Natural killer cell treated with Interleukin-12 subunit alpha and Interleukin-12 subunit beta and Interleukin-15 and Interleukin-18, amount 100 ng/mL, for 72 hours (primary cell): Measurements from ENCODE around the gene ITGA7. TPM values are rescaled to one million over a fixed set of nuclear protein-coding genes. Genes with fewer than 3 reads are reported as not detected.

Experiments used
- ATAC-seq, 2 donors: fragments of 150-1000 bp; cut with Tn5 transposase in 1 of 2; sonication (Bioruptor Pico), chemical (Tn5 transposase) in 1 of 2; 2 replicates each; pipeline ENCODE4 v1.10.0; 2021
- DNase-seq: peaks from one replicate; pipeline ENCODE4 v3.0.0; 2022; ENCODE audit warnings: low spot score
- H3K27ac Mint-ChIP-seq, 2 donors: 1 replicate in 1 of 2; 2 replicates in 1 of 2; pipeline ENCODE4 v1.8.0; 2022; ENCODE audit warnings: mixed read lengths in 2 of 2, mild to moderate bottlenecking in 1 of 2, moderate library complexity in 1 of 2
- H3K27me3 Mint-ChIP-seq, 2 donors: 1 replicate in 1 of 2; 2 replicates in 1 of 2; pipeline ENCODE4 v1.8.0; 2022; ENCODE audit warnings: mixed read lengths in 2 of 2
- H3K36me3 Mint-ChIP-seq: one replicate; pipeline ENCODE4 v1.8.0; 2022; ENCODE audit warnings: mixed read lengths
- H3K4me1 Mint-ChIP-seq, 2 donors: 1 replicate in 1 of 2; 2 replicates in 1 of 2; pipeline ENCODE4 v1.8.0; 2022; ENCODE audit warnings: low read depth in 2 of 2, mixed read lengths in 2 of 2, mild to moderate bottlenecking in 1 of 2
- H3K4me3 Mint-ChIP-seq: one replicate; pipeline ENCODE4 v1.8.0; 2022; ENCODE audit warnings: mixed read lengths
- H3K9me3 Mint-ChIP-seq: 2 replicates; pipeline ENCODE4 v1.8.0; 2022; ENCODE audit warnings: mixed read lengths
- total RNA-seq, 2 donors: library from RNA; stranded (reverse); gene quantifications; one replicate each; pipeline ENCODE4 v1.2.3, GENCODE V29; 2022

ITGA7 gene, protein sequence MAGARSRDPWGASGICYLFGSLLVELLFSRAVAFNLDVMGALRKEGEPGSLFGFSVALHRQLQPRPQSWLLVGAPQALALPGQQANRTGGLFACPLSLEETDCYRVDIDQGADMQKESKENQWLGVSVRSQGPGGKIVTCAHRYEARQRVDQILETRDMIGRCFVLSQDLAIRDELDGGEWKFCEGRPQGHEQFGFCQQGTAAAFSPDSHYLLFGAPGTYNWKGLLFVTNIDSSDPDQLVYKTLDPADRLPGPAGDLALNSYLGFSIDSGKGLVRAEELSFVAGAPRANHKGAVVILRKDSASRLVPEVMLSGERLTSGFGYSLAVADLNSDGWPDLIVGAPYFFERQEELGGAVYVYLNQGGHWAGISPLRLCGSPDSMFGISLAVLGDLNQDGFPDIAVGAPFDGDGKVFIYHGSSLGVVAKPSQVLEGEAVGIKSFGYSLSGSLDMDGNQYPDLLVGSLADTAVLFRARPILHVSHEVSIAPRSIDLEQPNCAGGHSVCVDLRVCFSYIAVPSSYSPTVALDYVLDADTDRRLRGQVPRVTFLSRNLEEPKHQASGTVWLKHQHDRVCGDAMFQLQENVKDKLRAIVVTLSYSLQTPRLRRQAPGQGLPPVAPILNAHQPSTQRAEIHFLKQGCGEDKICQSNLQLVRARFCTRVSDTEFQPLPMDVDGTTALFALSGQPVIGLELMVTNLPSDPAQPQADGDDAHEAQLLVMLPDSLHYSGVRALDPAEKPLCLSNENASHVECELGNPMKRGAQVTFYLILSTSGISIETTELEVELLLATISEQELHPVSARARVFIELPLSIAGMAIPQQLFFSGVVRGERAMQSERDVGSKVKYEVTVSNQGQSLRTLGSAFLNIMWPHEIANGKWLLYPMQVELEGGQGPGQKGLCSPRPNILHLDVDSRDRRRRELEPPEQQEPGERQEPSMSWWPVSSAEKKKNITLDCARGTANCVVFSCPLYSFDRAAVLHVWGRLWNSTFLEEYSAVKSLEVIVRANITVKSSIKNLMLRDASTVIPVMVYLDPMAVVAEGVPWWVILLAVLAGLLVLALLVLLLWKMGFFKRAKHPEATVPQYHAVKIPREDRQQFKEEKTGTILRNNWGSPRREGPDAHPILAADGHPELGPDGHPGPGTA
- total RNA-seq, result 1 to 10 TPM; 2.1 to 4.2 TPM

DNA sequence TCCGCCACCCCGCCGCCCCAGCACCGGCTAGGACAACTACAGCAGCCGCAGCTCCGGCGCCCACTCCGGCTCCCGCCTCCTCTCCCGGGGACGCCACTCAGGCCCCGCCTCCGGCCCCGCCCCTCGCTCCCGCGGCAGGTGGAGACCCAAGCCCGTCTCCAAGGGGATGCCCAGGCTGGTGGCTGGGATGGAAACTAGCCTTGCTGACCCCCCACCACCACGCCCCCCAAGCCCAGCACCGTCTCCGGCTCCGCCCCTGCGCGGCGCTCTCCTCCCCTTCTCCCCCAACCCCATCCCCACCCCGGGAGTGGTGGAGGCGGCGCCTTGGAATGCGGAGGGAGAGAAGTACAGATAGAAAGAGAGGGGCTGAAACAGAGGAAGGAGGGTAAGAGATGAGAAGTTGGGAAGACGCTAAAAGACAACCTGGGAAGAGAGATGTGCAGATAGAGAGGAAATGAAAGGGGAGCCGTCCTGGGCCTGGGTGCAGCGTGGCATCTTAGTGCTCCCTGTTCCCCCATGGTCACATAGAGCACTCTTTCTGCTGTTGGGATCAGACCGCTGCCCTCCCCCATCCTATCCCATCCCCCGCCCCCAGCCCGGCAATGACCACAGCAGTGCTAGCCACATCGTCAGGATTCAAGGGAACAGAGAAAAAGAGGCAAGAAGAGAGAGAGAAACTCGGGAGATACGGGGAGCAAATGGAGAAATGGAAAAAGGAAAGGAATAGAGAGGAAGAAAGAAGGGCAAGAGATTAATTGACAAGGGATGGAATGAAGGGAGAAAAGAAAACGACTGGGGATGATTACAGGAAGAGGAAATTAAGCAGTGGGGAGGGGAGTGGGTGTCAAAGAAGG lies at the start of gene ITGA7:
Gene ITGA7 (minus strand): TSS at position 64 of the 854 bp plus-strand sequence. CDS start 222 bp downstream, outside the sequence.
- Mint-ChIP-seq H3K36me3 (no peaks in the 10 kb centered on the region), H3K4me1 (peaks cover 19 to 22% of the 10 kb centered on the region in 2 donors), H3K4me3 (peak within 1 kb of the TSS; percentile 80), H3K27ac (peak within 1 kb of the TSS in 1 of 2 donors; percentile 43), H3K27me3 (peaks cover 26 to 40% of the 10 kb centered on the region in 2 donors), H3K9me3 (no peaks in the 10 kb centered on the region)
- DNase-seq (peak; percentile 78), ATAC-seq (peak; percentile 83 to 87)

DNA sequence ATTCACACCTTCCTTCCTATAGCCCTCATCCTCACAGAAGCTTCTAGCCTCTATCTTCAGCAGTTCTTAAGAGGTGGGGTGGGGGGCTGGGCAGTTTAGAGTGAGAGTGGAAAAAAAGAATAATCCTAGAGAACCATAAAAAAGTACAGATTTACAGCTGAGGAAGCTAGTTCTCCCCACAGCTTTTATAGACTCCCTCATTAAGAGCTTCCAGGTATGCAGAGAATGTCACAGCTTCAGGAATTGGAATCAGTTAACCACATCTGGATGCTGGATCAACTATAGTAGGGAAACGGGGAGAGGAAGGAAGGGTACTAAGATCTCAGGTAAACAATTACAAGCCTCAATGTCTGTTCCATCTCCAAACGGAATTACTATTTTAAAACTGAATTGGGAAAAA lies 47.5 kb upstream of the ITGA7 start:
- ATAC-seq, result no peak
- H3K27me3 Mint-ChIP-seq, result no peaks in the 10 kb centered on the region
- H3K4me1 Mint-ChIP-seq, result peaks cover 0 to 6% of the 10 kb centered on the region in 2 donors
- no peak for DNase-seq
- H3K27ac Mint-ChIP-seq, result peak overlapping the region; percentile 2 to 34
- no peak overlapping the region for H3K4me3 Mint-ChIP-seq
- no peaks in the 10 kb centered on the region for H3K9me3 Mint-ChIP-seq
- H3K36me3 Mint-ChIP-seq, result peaks cover 25% of the 10 kb centered on the region

DNA sequence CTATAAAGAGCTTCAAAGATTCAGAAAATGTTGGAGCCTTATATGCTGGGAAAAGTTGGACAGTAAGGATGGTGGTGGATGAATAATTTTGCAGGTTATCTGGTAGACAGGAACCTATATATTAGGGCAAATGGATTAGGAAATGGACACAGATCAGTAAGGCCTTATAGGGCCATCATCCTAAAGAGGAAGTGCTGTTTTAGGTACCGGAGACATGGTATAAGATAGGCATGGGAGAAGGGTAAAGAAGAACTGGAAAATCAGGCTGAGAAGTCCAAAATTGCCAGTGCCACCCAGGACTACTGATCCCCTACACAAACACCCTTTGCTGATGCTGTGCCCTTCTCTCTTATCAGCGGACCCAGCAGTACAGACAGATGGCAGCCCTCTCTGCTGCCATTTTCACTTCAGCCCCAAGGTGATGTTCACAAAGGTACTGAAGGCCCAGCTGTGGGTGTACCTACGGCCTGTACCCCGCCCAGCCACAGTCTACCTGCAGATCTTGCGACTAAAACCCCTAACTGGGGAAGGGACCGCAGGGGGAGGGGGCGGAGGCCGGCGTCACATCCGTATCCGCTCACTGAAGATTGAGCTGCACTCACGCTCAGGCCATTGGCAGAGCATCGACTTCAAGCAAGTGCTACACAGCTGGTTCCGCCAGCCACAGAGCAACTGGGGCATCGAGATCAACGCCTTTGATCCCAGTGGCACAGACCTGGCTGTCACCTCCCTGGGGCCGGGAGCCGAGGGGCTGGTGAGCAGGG lies 40.7 kb upstream of the ITGA7 start:
- Mint-ChIP-seq H3K27ac (no peak overlapping the region), H3K36me3 (no peaks in the 10 kb centered on the region), H3K4me3 (no peak overlapping the region), H3K27me3 (no peaks in the 10 kb centered on the region), H3K4me1 (peaks cover 13 to 30% of the 10 kb centered on the region in 2 donors), H3K9me3 (no peaks in the 10 kb centered on the region)
- DNase-seq, result no peak
- ATAC-seq, result no peak

DNA sequence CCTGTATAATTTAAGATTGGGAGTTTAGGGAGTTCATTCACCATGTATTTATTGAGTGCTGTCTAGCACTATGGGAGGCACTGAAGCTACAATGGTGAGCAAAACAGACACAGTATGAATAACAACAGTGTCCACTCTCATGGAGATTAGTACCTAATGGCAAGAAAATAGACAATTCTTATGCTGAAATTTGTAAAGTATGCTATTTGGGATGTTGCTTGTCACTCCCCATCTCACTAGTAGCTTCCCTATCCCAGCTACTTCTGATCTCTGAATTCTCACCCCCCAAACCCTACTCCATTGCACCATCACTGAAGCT lies 39.2 kb upstream of the ITGA7 start:
- H3K36me3 Mint-ChIP-seq, result no peaks in the 10 kb centered on the region

DNA sequence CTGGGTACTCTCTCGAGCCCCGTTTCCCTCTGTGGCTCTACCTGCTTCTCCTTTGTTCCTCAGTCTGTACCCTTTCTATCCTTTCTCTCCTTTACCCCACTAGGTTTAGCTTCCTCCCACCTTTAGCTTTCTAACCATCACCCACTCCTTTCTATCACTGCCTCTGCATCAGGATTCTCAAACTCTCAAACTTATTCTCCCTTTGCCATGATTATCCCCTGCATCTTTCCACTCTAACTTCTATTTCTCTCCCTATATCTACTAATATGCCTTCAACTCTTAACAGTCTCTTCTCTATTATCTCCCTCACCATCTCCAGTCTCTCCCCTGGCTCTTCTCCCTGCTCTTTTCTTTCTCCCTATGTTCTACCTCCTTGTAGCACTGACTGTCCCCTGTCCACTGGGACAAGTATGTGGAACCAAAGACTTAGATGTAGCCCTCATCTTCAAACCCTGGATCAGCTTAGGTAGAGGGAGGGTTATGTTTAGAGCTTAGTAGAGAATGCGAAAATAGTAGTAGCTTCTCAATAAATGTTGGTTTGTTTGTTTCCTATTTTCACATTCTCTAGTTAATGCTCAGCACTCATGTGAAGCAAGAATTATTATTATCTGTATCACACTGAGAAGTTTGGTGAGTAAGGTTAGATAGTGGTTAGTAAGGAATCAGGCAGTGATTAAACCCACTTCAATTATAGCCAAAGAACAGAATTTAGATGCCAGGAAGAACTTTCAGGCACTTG lies 38.6 kb upstream of the ITGA7 start:
- Mint-ChIP-seq H3K4me1 (peaks cover 25 to 44% of the 10 kb centered on the region in 2 donors), H3K36me3 (no peaks in the 10 kb centered on the region), H3K4me3 (peak overlapping the region; percentile 31), H3K9me3 (no peaks in the 10 kb centered on the region), H3K27me3 (no peaks in the 10 kb centered on the region), H3K27ac (peak overlapping the region; percentile 2 to 11)
- DNase-seq (no peak), ATAC-seq (no peak)

More for the DNA sequence above, 39.2 kb upstream of the ITGA7 start:
- H3K27ac Mint-ChIP-seq, result no peak overlapping the region
- no peaks in the 10 kb centered on the region for H3K9me3 Mint-ChIP-seq
- no peak for ATAC-seq
- H3K4me3 Mint-ChIP-seq, result no peak overlapping the region
- DNase-seq, result no peak
- no peaks in the 10 kb centered on the region for H3K27me3 Mint-ChIP-seq
- peaks cover 22 to 41% of the 10 kb centered on the region in 2 donors for H3K4me1 Mint-ChIP-seq

DNA sequence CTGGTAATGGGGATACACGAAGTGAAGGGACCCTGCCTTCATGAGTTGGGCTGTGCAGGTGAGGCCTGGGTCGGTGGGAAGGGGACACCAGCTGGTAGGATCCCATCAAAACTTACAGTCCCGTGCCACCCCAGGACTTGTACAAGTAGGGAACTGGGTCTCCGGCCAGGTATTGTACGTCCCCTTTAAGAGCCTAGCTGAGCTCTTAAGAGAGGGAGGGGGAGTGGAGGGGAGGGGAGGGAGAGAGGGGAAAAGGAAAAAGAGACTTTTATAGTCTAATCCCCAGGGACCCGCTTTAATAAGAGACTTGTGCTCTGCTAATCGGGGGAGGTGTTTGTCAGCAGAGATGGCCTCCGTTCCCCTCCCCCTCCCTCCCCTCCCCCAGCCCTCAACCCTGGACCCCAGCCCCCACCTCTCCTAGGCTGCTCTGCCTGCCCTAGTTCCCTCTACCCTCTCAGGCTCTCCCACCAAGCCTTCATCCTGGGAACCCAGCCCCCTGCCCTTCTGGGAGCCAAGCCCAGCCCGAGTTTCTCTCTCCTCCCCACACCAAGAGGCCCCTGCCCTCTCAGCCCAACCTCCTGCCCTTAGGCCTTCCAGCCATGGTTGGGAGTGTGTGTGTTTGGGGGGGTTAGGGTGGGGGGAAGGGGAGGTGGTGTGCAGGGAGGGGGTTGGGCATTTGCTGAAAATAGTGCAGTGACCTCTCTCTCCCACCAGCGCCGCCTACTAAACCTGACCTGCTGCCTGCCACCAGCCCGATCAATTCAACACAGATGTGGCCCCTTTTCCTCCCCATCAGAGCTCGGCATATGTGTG lies 37.9 kb upstream of the ITGA7 start:
- DNase-seq, result no peak
- H3K36me3 Mint-ChIP-seq, result no peaks in the 10 kb centered on the region
- no peaks in the 10 kb centered on the region for H3K9me3 Mint-ChIP-seq
- H3K4me1 Mint-ChIP-seq, result peaks cover 25 to 44% of the 10 kb centered on the region in 2 donors
- ATAC-seq, result no peak
- H3K27ac Mint-ChIP-seq, result peak overlapping the region; percentile 2 to 11
- peak overlapping the region; percentile 89 for H3K4me3 Mint-ChIP-seq
- no peaks in the 10 kb centered on the region for H3K27me3 Mint-ChIP-seq

DNA sequence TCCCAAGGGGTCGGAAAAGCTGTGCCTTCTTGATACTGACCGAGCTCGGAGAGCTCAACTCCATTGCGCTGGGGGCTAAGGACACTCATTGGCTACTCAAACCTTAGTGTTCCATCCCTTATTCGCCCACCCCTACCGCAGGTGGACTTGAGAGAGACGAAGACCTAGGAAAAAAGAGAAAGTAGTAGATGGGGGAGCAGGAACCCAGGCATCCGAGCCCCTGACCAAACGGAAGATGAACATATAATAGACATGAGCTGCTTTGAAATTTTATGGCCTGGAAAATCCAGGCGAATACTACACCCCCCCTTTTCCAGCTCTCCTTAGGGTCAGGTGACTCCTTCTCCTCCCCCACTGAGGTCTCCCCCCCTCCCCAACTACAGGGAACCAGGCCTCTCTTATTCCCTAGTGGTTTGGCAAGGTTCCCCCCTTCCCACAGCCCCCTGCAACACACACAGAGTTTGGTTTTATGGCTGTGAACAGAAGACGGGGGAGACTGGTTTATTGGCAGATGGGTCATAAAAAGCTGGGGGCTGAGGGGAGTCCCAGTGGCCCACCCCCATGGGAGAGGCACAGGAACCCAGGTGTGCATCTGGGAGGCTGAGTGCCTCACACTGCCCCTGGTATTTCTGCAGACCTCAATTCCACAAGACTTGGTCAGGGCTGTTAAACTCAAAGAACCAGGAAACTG lies 36.8 kb upstream of the ITGA7 start:
- H3K4me1 Mint-ChIP-seq, result peaks cover 25 to 44% of the 10 kb centered on the region in 2 donors
- peak overlapping the region; percentile 89 for H3K4me3 Mint-ChIP-seq
- H3K27me3 Mint-ChIP-seq, result no peaks in the 10 kb centered on the region
- DNase-seq (no peak), ATAC-seq (no peak)
- no peaks in the 10 kb centered on the region for H3K9me3 Mint-ChIP-seq
- H3K27ac Mint-ChIP-seq, result peak overlapping the region; percentile 36 to 68
- H3K36me3 Mint-ChIP-seq, result no peaks in the 10 kb centered on the region

DNA sequence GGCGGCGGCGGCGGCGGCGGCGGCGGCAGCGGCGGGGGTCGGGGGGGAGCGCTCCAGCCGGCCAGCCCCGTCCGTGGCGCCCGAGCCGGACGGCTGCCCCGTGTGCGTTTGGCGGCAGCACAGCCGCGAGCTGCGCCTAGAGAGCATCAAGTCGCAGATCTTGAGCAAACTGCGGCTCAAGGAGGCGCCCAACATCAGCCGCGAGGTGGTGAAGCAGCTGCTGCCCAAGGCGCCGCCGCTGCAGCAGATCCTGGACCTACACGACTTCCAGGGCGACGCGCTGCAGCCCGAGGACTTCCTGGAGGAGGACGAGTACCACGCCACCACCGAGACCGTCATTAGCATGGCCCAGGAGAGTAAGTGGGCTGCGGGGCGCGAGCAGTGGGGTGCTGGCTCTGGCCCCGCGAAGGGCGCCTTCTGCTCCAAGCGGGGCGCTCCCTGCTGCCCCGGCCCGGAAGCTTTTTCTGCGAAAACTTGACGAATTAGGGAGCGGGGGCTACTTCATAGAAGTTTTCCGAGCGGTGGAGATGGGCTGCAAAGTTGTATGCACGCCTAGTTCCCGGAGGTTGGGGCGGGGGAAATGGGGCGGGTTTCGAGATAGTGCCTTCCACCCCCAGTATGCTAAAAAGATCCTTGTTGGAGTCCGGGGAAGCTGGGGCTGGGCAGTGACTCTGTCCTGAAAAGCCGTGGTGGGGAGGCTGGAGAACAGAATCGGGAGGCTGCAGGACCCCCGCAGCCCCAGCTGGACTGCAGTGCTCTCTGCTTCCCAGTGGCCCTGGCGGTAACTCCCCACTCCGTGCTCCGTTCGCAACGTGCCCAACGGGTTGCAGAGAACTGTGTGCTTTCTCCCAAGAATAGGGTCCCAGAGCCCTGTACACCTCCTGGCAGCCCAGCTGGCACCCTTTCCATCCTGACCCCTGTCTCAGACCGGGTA lies 36.0 kb upstream of the ITGA7 start:
- no peaks in the 10 kb centered on the region for H3K36me3 Mint-ChIP-seq
- peak; percentile 66 for DNase-seq

DNA sequence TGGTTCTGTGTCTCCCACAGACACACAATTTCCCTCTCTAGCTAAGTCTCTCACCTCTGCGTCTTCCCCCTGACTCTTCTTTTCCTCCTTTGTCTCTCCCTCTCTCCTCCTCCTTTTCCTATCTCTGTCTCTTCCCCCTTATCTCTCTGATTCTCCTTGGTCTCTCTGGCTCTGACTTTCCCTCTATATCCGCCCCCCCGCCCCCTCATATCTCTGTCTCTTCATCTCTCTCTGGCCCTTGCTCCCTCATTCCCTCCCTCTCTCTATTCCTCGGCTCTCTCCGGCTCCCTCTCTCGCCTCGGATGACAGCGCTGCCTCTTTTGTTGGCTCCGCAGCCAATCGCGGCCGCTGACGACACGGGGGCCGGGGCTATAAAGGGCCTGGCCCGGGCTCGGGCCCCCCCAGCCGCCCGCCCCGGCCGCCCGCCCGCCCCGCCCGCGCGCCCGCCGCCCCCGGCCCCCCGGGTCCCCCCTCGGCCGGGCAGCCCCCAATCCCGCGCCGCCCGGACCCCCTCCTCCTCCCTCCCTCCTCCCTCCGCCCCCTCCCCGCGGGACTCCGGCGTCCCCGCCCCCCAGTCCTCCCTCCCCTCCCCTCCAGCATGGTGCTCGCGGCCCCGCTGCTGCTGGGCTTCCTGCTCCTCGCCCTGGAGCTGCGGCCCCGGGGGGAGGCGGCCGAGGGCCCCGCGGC lies 35.2 kb upstream of the ITGA7 start, which contains the start of gene GDF11:
Gene GDF11 (plus strand): TSS at position 404 of the 687 bp plus-strand sequence. CDS start 195 bp downstream, at position 599.
- Mint-ChIP-seq H3K4me3 (peak within 1 kb of the TSS; percentile 89), H3K9me3 (no peaks in the 10 kb centered on the region), H3K27me3 (no peaks in the 10 kb centered on the region), H3K4me1 (peaks cover 31 to 53% of the 10 kb centered on the region in 2 donors), H3K27ac (peak within 1 kb of the TSS; percentile 66 to 67), H3K36me3 (no peaks in the 10 kb centered on the region)
- peak; percentile 77 for DNase-seq
- peak; percentile 80 to 85 for ATAC-seq

More for the DNA sequence above, 36.0 kb upstream of the ITGA7 start:
- H3K27ac Mint-ChIP-seq, result peak overlapping the region; percentile 36 to 68
- peaks cover 25 to 49% of the 10 kb centered on the region in 2 donors for H3K4me1 Mint-ChIP-seq
- H3K4me3 Mint-ChIP-seq, result peak overlapping the region; percentile 89
- H3K9me3 Mint-ChIP-seq, result no peaks in the 10 kb centered on the region
- H3K27me3 Mint-ChIP-seq, result no peaks in the 10 kb centered on the region
- ATAC-seq, result peak; percentile 70
